Umbilical cord (tissue), 1 donor: ENCODE data around the gene CDS1. TPM values are rescaled to one million over a fixed set of nuclear protein-coding genes. Genes with fewer than 3 reads are reported as not detected.

ENCODE experiments used
- total RNA-seq: library from RNA; depleted of rRNA; stranded (reverse); fragments of >200 nt; gene quantifications from one replicate; pipeline ENCODE4 v1.2.3, GENCODE V29; 2014; ENCODE audit warnings: low replicate concordance; ENCODE audit not compliant: insufficient read depth

Gene CDS1
- total RNA-seq, 1 donor from 2014 or later: 1.7 TPM

Other genes starting within 250 kb of the CDS1 start
- gene NKX6-1, start 83.8 kb upstream of the CDS1 start, total RNA-seq: 1.7 TPM